TTC549 (cell line): ENCODE data around the gene BORA.
"Not testable (repeated sequence)": the region's sequence is repeated elsewhere in the genome, so short reads cannot be mapped to it uniquely, and the experiment has no call there.

Source experiments
- FAIRE-seq: peaks from 2 replicates; lab custom pipeline; 2012; peaks lifted over from hg19 to GRCh38; lab: Jason Lieb, UNC

The BORA gene

GRCh38 chr13:72727417-72728289 is at the start of gene BORA, which contains the start of gene MZT1:
Gene BORA, plus strand, starts transcription at chr13:72727923. Its CDS starts 1,018 bp downstream, at chr13:72728941.
Gene MZT1, minus strand, starts transcription at chr13:72727629. Its CDS starts 27 bp downstream, at chr13:72727602.
- peak; percentile 88 for FAIRE-seq

GRCh38 chr13:72678312-72678711 is 49.4 kb upstream of the BORA start:
- FAIRE-seq = no peak

GRCh38 chr13:72680353-72680752 is 47.4 kb upstream of the BORA start:
- FAIRE-seq = no peak

GRCh38 chr13:72686766-72687165 is 41.0 kb upstream of the BORA start:
- no peak for FAIRE-seq

- FAIRE-seq = no peak
These were observed 38.5 kb upstream of the BORA start for GRCh38 chr13:72689181-72689696.

- no peak for FAIRE-seq
These were observed 34.7 kb upstream of the BORA start for GRCh38 chr13:72692884-72693514.

GRCh38 chr13:72693832-72694231 is 33.9 kb upstream of the BORA start:
- no peak for FAIRE-seq

GRCh38 chr13:72694314-72694713 is 33.4 kb upstream of the BORA start:
- FAIRE-seq = no peak

- FAIRE-seq = peak; percentile 56
These were observed 31.1 kb upstream of the BORA start for GRCh38 chr13:72696579-72696978.

- no peak for FAIRE-seq
These were observed 29.6 kb upstream of the BORA start for GRCh38 chr13:72698164-72698563.

- FAIRE-seq = no peak
These were observed 27.2 kb upstream of the BORA start for GRCh38 chr13:72700509-72700908.

GRCh38 chr13:72716776-72717175 is 10.9 kb upstream of the BORA start:
- FAIRE-seq = no peak

GRCh38 chr13:72726185-72726584 is 1.5 kb upstream of the BORA start:
- not testable (repeated sequence) for FAIRE-seq

- no peak for FAIRE-seq
These were observed 852 bp upstream of the BORA start for GRCh38 chr13:72726726-72727416.

GRCh38 chr13:72728290-72728605 is 525 bp downstream of the BORA start:
- FAIRE-seq = no peak

GRCh38 chr13:72737033-72737432 is 9.3 kb downstream of the BORA start:
- no peak for FAIRE-seq

- no peak for FAIRE-seq
These were observed 12.3 kb downstream of the BORA start for GRCh38 chr13:72740015-72740414.

GRCh38 chr13:72745260-72745659 is 17.5 kb downstream of the BORA start:
- no peak for FAIRE-seq

- no peak for FAIRE-seq
These were observed 23.5 kb downstream of the BORA start for GRCh38 chr13:72751220-72751619.

- no peak for FAIRE-seq
These were observed 26.4 kb downstream of the BORA start for GRCh38 chr13:72754111-72754510.

- FAIRE-seq = no peak
These were observed 30.2 kb downstream of the BORA start for GRCh38 chr13:72757792-72758535.

- FAIRE-seq = no peak
These were observed 32.5 kb downstream of the BORA start for GRCh38 chr13:72760189-72760588.
